Stimulated activated CD8-positive, alpha-beta memory T cell treated with anti-CD3 and anti-CD28 coated beads, Interleukin-4, amount 100 ng/mL, for 1 hour (primary cell): Measurements from ENCODE around the gene ROS1.
"Not testable (repeated sequence)": the region's sequence is repeated elsewhere in the genome, so short reads cannot be mapped to it uniquely, and the experiment has no call there.

Source experiments
- DNase-seq, 2 donors: peaks; one replicate each; pipeline ENCODE4 v3.0.0-alpha.2; 2020; ENCODE audit warnings: low read depth in 2 of 2, low spot score in 1 of 2

The ROS1 gene

DNA sequence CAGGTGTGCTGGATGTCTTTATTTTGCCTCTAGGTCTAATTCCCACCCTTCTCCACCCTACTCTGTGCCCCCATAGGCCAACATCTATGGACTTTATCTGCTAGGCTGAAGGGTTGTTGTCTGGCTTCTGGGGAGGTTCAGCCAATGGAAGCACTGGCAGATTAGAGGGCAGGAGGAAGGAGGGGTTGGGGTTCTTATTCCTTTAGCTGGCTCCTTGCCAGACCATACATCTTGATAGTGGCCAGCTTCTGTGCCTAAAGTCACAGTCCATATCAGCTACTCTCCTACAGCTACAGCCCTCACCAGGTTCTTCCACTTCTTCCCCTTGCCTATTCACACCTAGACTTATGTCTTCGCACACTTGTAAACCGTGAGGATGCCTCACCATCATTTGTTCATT is 41.1 kb downstream of the ROS1 start:
- no peak for DNase-seq

DNA sequence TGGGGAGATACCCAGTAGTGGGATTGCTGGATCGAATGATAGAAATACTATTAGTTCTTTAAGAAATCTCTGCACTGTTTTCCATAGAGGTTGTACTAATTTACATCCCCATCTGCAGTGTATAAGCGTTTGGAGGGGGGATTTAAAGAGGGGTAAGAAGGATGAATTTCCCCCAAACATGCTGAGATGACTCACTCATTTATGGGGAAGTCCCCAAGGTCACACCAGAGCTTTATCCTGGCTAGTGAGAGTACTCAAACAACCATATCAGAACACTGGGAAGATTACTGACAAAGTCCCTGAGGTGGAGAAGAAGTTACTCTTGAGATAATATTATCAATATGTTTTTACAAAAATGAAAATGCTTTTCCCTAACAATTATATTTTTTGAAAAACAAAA is 44.0 kb downstream of the ROS1 start:
- no peak for DNase-seq

DNA sequence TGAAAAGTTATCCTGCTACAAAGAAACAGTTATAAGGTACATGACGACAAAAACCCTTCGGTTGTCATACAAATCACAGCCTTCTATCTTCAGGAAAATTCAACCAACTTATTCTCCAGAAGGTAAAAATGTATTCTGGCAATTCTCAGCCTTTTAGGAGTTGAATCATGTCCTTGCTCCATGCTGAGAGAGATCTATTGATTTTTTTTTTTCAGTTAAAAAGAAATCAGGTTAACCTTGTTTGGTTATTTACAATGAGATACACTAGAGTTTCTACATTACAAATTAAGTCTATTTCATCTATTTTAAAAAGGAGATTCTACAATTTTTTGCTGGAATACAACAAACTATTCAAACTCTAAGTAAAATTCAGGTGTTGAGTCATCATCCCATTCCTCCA is 45.4 kb downstream of the ROS1 start:
- no peak for DNase-seq

DNA sequence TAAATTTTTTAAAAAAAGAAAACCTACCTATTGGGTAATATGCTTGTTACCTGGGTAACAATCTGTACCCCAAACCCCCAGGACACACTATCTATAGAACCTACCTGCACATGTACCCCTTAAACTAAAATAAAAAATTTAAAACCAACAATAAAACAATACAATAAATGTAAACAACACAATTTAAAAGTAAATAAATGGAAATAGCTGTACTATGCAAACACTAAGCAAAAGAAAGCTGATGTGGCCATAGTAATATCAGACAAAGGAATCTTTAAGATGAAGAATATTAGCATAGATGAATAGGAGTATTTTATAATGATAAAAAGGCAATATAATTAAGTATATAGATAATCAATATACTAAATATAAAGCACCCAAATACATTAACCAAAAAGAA is 50.3 kb downstream of the ROS1 start:
- no peak for DNase-seq

DNA sequence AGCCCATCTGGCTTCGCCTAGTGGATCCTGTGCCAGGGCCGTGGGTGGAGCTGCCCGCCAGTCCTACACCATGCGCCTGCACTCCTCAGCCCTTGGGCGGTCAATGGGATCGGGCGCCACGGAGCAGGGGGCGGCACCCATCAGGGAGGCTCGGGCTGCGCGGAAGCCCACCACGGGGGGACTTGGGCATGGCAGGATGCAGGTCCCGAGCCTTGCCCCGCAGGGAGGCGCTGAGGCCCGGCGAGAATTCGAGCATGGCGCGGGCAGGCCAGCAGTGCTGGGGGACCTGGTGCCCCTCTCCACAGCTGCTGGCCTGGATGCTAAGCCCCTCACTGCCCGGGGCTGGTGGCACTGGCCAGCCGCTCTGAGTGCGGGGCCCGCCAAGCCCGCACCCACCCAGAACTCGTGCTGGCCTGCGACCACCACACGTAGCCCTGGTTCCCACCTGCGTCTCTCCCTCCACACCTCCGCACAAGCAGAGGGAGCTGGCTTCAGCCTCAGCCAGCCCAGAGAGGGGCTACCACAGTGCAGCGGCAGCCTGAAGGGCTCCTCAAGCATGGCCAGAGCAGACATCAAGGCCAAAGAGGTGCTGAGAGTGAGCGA is 52.4 kb downstream of the ROS1 start:
- DNase-seq: no peak

DNA sequence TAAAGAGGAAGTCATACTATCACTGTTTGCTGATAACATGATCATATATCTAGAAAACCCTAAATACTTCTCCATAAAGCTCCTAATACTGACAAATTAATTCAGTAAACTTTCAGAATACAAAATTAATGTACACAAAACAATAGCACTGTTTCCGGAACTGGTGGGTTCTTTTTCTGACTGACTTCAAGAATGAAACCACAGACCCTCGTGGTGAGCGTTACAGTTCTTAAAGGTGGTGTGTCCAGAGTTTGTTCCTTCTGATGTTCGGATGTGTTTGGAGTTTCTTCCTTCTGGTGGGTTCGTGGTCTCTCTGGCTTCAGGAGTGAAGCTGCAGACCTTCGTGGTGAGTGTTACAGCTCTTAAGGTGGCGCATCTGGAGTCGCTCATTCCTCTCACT is 53.5 kb downstream of the ROS1 start:
- DNase-seq: not testable (repeated sequence)

DNA sequence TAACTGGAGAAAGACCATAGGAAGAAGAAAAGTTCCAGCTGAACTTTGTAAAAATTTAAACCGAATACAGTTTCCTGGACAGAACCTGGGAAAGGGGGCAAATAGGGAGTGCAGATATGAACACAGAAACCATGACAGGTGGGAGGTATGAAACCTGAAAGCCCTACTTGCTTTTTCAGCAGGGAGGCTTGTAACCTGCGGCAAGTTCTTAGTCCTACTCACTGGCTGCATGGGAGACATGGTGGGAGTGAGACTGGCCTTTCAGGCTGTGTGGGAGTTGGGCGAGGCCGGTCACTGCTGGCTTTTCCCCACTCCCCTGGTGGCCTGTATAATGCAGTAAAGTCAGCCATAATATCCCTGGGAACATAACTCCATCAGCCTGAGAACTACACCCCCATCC is 54.2 kb downstream of the ROS1 start:
- no peak for DNase-seq

DNA sequence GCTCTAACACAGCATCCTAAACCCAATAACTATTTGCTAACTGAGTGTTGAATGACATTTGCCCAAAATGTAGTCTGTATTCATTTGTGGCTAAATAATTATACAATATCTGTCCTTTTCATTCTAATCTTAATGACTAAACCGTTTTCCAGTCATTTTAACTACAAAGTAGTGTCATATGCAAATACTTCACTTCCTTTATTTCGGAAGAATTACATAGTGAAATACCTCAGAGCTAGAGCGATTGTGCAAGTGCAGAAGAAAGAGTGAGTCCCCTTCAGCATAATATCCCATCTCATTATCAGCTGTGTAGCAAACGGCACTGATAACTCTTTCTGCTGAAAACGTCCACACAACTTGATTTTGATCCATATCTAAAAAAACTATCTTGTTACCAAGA is 66.2 kb downstream of the ROS1 start:
- DNase-seq: no peak

DNA sequence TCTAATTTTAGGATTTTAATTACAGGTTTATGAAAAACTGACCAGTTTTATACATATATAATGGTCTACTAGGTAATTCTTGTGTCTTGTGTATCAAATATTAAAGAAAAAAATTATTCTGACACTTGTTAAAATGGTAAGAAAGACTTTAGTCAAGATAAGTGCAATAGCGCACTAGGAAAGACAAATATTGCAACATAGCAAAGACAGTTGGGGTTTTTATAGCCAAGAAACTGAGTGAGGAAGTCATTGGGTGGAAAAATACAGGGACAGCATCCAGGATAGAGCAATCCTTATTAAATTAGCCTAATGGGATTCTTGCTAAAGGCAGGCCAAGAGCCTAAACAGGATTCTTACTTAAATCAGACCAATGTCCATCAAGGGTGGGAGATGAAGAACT is 71.1 kb downstream of the ROS1 start:
- no peak for DNase-seq

DNA sequence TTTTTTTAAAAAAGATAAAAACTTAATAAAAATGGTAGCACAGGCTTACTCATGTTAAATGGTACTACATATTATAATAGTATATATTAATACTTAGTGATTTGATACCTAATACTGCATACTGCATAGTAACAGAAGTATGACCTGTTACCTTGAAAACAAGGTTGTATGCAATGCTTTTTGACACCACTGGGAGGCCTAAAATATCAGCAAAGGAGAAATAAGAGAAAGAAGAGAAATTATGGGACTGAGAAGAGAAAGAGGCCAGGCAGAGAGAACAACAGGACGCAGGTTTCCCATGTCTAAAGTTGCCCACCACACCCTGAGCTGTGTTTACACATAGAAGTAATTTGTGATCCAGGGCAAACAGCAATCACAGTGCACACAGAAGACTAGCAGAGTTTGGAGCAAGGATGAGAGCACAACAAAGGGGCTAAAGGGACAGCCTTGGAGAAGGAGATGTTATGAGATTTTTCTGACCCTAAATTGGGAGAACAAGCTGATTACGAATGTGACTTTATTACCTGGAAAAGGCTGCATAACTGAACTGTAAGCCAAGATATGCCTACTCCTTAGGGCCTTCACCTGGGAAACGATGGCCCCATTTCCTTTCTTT is 73.2 kb downstream of the ROS1 start:
- DNase-seq: no peak

DNA sequence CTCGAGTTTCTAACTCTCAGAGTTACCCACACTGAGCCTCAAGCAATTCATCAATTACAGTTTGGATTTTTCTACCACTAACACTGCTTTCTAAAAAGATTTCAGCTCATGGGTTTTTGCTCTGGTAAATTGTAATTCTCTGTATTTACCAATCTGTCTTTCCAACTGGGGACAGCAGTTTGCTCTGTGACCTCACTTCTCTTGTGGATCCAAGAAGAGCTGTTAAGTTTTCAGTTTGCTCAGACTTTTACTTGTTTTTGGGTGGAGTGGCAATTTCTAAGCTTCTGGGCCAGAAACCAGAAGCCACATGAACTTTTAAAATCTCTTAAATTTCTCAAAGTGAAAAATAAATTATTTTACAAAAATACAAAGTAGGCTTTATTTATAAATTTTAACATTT is 74.2 kb downstream of the ROS1 start:
- DNase-seq: no peak

DNA sequence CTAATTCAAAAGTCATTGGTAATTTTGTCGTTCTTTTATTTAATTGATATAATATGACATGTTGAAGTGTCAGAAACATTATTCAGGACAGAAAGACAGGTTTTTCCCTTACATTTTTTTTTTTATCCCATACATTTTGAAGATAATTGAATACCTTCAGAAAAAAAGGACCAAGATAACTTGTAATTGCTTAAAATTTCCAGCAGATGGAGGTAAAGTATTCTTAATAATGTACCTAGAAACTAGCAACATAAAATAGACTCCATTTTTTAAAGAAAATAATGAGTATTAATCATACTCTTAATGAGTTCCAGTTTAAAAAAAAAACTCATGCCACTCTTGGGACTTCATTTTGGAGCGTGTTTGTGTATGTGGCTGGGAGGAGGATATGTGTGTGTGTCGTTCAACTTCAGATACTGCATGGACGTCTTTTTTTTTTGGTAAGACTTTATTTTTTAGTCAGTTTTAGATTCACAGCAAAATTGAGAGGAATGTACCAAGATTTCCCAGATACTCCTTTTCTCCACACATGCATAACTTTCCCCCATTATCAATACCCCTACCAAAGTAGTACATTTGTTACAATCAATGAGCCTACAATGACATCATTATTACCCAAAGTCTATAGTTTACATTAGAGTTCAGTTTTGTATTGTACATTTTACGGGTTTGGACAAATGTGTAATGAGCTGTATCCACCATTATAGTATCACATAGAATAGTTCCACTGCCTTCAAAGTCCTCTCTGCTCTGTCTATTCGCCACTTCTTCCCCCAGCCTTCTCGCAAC is 79.4 kb downstream of the ROS1 start:
- no peak for DNase-seq

DNA sequence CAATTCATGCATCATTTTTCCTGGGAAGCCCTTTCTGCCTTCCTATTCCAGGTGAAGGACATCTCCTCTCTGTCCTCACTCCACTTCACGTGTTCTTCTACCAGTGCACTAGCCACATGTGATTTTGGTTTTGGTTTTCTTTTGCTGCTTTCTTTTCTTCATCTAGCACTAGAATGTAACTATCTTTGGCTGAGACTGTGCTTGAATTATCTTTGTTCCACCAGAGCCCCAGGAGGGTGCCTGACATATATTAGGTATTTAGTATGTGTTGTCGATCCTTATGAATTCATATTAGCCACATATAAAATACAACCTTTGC is 80.5 kb downstream of the ROS1 start:
- DNase-seq: no peak

DNA sequence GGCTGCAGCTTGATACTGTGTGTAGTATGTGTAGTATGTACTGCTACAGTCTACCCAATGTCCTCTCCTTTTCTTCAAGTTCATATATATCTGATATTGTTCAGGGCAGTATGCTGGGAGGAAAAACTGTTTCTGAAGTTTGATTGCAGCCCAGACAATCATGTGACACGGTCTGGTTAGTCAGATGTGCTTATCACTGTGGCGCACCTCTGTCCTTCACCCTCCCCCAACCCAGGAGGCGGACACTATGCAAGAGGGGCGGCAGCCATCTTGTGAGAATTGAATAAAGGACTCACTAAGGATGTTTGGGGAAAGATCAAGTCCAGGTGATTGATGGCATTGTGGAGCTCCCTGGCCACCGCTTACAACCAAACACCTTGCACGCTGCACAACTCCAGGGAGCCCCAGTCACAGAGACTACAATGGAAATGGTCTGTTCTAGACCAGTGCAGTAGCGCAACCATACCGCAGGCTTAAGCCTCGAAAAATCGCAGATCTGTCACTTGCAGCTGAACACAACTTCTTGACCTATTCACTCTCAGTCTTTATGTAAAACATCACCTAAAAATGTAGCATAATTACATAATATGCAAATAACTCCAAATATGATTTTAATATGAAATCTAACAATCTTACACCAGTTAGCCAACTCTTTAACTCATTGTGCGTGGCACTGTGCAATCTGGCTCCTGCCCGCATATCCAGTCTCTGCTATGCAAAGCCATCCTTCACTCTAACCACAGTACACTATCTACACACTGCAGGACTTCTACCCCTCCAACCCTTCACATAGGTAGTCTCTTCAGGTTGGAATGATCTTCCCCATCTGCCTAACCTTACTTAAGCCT is 81.1 kb downstream of the ROS1 start:
- no peak for DNase-seq

DNA sequence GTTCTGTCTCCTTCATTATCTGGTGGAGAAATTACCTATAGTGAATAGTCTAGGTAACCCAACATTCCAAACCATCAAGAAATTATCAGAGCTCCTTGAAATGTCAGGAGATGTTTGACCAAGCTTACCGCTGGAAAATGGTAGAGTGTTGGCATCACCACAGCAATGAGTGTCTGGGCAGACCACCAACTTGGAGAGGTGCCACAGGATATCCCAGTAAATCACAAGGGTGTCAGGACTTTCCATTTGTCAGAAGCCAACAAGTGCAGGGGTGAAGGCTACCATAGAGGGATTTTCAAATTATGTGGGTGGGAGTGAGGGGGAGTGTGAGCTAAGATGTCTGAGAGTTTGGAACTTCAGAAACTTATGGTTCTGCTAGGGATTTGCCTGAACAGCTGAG is 87.2 kb downstream of the ROS1 start:
- DNase-seq: no peak

DNA sequence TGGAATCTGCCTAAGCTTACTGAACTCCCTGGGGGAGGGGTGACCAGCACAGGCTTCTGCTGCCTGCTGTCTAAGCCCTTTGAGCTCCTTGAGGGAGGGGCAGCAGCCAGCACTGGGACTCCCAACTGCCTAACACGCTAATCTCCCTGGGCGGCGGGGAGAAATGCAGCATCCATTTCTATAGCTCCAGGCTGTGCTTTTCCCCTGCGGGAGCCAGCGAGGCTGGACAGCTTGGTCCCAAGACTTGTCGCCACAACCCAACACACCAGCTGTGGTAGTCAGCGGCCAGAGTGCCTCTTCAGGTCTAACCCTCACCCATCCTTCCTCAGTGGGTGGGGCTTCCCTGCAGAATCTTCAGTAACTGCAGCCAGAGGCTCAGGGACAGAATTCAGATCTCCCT is 95.8 kb downstream of the ROS1 start:
- DNase-seq: no peak

DNA sequence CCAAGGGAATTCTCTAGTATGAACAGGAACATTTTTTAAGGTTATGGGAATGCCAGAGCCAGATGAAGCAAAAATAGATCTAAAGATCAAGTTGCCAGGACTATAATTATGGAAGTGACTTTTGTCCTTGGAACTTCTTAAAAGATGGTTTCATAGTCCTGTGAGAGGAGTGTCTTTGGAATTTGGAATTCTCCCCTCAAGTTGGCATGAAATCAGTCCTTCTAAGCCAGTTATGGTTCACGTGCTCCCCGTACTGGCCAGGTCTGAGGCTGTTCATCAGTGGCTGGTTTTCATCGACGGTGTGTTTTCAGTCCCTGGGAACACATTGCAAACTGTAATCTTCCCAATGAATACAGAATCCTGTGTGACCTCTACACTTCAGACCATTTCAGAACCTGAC is 97.2 kb downstream of the ROS1 start:
- no peak for DNase-seq

DNA sequence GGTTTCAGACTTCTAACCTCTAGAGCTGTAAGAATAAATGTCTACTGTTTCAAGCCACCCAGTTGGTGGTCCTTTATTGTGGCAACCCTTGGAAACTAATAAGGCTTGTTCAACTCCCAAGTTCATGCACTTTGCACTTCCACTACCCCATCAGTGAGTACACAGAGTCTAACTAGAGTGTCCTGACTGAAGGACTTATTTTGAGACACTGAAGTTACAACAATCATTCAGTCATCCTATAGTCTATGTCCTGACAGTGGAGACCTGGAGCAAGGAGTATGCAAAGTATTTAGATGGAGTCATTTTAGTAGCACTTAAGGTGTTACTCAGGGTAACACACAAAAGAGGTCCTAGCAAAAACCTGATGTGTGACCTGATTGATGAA is 97.7 kb downstream of the ROS1 start:
- no peak for DNase-seq

DNA sequence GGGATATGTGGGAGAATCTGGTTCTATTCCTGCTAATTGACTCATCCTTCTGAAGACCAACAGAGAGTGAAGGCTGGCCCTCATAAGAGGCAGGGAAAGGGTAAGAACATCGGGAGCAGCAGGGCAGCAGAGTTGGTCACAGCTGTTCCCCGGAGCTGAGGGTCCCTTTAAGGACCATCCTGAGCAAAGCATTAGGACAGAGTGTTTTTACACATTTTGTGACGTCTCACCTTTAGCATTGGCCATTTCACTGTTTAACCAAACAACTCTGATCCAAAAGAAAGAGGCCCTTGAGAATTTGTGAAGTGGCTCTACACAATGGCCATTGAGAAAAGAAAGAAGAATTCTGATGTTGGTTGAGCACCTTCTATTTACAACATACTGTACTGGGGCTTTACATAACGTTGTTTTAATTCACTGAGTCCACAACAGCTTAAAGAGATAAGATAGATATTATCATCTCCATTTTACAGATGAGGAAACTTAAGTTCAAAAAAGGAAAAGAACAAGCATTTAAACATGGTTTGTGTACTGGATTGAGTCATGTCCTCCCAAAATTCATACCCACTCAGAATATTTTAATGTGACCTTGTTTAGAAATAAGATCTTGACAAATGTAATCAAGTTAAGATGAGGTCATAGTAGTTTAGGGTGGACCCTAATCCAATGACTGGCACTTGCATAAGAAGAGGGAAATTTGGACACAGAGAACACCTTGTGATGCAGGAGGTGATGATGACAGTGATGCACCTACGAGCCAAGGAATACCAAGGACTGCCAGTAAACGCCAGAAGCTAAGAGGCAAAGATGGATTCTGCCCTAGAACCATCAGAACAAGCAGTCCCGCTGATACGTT is 98.4 kb downstream of the ROS1 start:
- DNase-seq: no peak

DNA sequence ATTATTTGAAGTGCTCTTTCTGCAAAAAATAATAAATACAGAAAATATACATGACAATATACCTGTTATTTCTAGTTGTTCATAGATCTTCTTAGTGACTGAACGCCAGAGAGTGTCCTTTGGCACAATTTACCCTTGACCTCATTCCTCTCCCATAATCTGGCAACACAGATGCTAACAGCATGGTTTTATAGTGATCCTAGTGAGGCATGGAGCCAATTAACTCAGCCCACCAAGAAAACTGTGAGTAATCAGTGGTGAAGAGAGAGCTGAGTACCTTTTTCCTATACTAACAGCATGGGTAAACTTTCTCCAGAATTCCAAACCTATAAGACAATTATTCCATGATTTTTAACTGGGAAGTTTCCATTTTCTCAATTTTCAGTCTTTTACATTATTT is 99.3 kb downstream of the ROS1 start:
- no peak for DNase-seq

DNA sequence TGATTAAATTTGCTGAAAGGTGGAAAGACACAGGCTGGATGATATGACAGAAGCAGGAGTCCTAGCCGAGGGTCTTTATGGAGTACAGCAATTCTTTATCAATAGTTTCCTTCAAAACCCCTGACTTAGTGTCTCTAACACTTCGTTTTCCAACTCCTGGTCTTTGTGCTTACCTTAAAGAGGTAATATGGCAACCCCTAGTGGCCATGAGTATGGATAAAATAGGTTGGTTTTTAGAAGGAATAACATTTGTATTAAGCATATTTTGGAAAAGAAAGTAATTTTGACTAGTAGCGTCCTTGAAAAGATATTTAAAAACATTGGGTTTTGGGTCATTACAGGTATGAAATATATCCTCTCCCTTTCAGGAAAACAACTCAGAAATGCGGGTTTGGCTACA is 108.5 kb downstream of the ROS1 start:
- no peak for DNase-seq
